8988T (cell line): ENCODE data around the gene COL16A1.

Source experiments
- DNase-seq: peaks from one replicate; pipeline ENCODE4 v3.0.0; 2011

COL16A1 gene

DNA sequence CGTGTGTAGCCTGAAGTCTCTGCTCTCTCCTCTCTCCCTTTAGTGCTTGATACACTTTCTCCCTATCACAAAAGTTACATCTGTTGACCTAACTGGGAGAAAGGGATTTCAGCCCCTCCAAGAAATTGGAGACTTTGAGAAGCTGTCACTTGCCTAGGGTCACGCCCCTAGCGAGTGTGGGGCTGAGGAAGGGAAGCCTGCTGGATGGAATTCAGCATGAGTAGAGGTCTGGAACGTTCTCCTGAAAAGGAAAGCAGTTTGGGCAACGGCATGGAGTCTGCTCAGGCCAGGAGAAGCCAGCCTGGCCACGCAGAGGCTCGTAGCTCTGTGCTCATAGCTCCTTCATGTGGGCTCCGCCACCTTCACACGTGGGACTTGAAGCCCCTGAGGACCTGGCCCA, 22.4 kb downstream of the COL16A1 start:
- no peak for DNase-seq

GRCh38 chr1:31679676-31680230, 24.1 kb downstream of the COL16A1 start:
- no peak for DNase-seq

DNA sequence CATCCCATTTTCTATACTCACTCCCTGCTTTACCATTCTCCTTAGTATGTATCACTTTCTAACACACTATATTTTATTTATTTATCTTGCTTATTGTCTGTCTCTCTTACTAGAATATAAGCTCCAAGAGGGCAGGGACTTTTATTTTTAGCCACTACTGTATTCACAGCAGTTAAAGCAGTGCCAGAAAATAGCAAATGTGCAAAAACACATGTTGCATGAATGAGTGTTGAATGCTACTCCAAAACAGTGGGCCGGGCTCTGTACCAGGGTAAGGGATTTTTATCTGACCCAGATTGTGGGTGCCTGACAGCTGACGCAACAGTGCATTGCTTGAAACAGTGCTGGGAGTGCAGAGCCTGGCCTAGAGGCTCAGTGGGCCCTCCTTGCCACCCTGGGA, 24.7 kb downstream of the COL16A1 start:
- DNase-seq = no peak

GRCh38 chr1:31678681-31679080, 25.1 kb downstream of the COL16A1 start:
- DNase-seq = no peak

- no peak for DNase-seq
These were observed 25.9 kb downstream of the COL16A1 start for GRCh38 chr1:31677949-31678348.

- no peak for DNase-seq
These were observed 26.4 kb downstream of the COL16A1 start for GRCh38 chr1:31677401-31677800.

- no peak for DNase-seq
These were observed 28.1 kb downstream of the COL16A1 start for GRCh38 chr1:31675756-31676155.

GRCh38 chr1:31675161-31675560, 28.7 kb downstream of the COL16A1 start:
- DNase-seq = no peak

- no peak for DNase-seq
These were observed 29.2 kb downstream of the COL16A1 start for GRCh38 chr1:31674626-31675025.

DNA sequence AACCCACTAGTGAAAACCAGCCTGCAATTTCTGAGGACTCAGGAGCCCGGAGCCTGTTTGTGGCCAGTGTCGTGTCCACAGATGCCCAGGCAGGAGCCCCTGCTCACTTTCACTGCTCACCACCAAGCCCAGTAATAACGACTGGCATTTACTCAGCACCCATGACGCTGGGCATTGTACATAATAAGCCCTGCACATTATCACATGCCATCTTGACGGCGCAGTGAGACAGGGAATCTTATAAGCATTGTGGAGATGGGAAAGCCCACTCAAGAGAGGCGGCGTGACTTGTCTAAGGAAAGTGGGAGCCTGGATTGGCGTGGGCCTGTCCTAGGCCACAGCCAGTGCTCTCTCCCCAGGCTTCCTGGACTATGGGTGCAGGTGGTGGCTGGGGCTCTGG, 30.4 kb downstream of the COL16A1 start:
- DNase-seq = no peak

DNA sequence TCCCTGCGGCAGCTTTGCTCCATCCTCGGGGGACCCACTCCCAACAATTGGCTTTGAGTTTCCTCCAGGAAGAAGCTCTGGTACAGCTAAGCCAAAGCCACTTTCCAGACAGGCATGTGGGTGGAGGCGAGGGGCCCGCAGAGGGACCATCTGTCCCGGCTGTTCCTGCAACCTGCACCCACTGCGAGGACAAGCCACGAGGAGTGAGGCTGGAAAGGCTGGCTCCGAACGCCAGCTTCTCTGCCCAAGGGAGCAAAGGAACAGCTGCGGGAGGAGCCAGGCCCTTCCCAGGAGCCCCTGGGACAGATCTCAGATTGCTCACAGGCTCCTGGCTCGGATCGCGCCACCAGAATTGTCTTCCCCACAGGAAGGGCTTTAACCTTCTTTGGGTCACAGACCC, 30.8 kb downstream of the COL16A1 start:
- no peak for DNase-seq

DNA sequence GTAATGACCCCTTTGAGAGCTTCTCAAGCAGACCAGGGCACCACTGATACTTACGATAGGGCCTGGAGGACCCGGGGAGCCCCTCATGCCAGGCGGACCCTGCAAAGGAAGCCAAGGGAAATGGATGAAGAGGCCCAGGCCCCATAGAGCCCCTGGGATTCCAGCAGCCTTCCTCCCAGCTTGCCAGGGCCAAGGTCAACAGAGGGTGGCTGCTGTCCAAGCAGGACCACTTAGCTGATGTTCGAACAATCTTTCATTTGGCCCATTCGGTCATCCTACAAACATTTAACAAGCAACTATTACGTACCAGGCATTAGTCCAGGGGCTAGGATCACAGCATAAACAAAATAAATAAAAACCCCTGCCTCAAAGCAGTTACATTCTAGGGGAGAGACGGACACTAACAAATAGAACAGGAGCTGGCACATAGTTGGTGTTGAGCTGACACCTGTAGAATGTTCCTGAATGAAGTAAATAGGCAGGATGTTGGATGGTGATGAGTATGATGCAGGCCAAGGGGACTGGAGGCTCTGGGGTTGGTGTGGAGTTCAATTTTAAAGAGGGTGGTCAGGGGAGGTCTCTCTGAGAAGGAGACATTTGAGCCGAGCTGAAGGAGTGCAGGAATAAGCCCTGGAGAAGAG, 32.1 kb downstream of the COL16A1 start:
- no peak for DNase-seq

GRCh38 chr1:31671147-31671546, 32.7 kb downstream of the COL16A1 start:
- DNase-seq = no peak

- DNase-seq = no peak
These were observed 33.2 kb downstream of the COL16A1 start for GRCh38 chr1:31670593-31670964.

DNA sequence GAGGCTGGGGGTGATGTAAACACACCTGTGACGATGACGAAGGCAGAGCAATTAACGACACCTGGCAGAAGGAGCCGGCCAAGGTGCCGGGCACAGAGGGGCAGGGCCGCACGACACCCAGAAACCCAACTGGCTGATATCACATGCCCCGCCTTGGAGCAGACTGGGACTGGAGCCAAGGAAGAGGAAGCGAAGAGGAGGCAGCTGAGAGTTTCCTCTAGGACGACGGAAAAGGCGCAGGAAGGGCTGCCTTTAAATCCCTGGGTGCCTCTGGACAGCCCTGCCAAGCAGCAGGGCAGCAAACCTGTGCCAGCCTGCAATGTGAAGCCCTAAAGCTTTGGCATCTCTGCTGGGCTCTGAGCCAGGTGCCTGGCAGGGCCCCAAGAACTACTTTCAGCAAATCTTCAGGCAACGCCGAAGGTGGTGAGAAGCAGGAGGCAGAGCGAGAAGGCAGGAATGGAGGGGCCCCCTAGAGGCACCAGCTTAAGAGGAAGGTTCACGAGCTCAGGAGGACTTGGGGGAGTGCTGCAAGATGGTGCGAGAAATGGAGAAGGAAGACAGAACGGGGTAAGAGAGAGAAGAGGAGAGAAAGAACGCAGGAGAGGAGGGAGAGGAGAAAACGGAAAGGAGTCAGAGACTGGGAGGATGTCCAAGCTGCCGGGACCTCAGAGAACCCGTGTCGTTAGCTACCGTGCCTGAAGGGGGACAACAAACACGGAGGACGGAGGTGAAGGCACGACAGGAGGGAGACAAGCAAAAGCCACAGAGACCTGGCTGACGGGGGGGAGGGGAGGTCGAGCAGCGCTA, 33.8 kb downstream of the COL16A1 start:
- DNase-seq = no peak

GRCh38 chr1:31669433-31669785, 34.4 kb downstream of the COL16A1 start:
- no peak for DNase-seq

DNA sequence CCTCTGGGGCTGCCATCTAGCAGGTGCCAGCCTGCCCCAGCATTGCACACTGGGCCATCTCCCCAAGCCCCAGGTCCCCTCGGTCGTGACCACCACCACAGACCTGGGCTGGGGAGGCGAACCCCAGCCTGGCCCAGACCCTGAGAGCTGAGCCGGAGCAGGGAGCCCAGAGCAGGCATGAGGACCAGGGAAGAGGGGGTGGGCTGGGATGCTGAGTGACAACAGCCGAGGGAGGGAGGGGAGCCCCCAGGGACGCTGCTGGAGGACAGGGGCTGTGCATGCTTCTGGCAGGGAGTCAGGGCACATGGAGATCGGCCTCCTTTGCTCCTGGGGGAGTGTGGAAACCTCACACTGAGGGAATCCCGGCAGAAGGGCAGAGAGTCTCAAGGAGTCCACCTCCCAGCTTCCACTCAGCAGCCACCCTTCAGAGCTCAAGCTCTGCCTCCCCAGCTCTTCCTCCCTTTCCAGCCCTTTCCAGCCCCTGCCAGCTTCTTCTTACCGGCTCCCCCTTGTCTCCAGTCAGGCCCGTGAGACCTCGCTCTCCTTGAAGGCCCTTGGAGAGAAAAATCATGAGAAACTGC, 35.4 kb downstream of the COL16A1 start:
- DNase-seq = no peak

GRCh38 chr1:31667065-31667785, 36.6 kb downstream of the COL16A1 start:
- no peak for DNase-seq

DNA sequence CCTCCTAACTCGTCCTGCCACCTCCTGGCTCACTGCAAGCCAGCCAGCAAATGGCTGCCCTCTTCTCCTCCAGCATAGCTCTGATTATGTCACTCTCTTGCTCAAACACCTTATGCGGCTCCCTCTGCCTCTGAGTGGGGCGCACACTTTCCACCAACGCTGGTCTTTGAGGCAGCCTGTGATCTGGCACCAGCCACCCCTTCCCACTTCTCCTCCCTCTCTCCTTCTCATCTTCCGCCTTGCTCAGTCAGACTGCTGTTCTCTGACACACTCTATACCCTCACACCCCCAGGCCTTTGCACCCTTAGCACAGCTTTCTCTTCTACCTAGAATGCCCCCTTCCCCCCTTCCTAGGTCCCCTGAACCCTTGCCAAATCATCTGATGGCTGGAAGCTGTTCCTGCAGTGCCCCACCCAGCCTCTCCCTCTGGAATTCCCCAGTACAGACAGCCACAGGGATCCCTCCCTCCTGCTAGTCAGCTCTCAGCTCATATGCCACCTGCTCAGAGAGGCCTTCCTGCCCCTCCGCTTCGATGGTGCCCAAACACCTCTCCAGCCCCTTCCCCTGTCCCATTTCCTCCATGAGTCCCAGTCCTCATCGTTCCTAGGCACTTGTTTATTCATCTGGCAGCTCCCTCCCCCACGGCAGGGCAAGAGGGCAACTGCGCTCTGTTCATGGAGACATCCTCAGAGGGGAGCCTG, 37.4 kb downstream of the COL16A1 start:
- DNase-seq = no peak

DNA sequence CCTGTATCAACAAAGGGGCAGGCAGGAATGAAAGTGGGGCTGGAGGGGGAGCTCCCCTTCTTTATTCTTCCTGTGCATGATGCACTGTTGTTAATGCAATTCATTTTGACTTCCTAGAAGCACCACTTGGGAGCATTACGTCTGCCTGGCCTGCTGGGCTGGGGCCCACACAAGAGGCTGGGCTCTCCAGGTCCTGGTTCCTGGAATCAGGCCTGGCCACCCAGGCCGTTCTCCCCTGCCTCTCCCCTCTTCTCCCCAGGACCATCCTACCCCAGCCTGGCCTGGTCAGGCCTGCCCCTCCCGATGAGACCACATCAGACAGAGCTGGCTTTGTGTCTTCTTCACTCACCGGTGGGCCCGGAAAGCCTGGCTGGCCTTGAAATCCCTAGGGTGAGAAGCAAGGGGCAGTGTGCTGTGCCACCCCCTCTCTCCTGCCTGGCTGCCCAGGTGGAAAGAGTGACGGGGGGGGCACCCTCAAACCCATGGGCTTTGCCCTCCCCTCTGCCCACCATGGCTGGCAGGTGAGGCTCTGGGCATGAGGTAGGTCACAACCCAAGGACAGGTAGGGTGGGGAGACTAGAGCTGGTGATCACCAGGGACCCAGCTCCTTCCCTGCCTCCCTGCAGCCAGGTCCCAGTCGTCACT, 38.5 kb downstream of the COL16A1 start:
- DNase-seq = no peak

DNA sequence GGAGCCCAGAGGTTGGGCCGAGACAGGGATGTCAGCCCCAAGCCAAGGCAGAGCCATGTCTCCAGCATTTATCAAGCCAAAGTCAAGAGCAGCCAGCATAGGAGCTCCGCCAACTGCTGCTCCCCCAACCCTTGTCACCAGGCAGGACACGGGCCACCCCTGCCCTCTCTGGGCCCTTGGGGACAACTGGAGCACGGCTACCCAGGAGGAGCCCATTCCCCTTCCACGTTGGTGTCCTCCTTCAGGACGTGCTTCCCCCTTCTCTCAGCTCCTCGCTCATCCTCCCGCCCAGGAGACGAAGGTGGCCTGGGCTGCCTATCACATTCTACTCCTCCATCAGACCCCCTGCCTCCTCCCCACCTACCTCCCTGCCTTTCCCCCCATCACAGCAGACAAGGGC, 39.3 kb downstream of the COL16A1 start:
- DNase-seq = no peak
